ENCODE results near the gene TCHHL1.

TCHHL1 gene

DNA sequence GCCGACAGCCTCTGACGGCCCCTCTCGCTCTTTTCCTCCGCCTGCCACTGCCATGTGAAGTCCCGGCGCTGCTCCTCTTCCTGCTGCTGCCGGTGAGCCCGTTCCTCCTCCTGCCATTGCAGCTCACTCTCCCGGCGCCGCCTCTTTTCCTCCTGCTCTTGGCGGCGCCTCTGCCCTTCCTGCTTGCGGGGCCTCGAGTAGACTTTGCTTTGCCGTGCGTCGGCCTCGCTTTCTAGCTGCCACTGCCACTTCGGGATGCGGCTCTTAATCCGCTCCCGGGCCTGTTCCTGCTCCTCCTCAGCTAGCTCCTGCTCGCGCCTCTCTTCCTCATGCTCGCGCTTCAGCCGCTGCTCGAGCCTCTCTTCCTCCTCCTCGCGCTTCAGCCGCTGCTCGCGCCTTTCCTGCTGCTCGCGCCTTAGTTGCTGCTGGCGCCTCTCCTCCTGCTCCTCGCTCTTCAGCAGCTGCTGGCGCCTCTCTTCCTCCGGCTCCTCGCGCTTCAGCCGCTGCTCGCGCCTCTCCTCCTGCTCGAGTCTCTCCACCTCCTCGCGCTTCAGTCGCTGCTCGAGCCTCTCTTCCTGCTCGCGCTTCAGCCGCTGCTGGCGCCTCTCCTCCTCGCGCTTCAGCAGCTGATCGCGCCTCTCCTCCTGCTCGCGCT lies 22.1 kb upstream of the TCHHL1 start:
- Histone ChIP-seq H3K9me3 (ENCODE audit: control insufficient read depth, insufficient read depth, low read length) (peaks cover 12% of the 10 kb centered on the region), H3K27ac (ENCODE audit: low read depth, low read length) (no peak overlapping the region), H3K4me1 (ENCODE audit: control insufficient read depth, insufficient read depth, low read length) (peaks cover 8% of the 10 kb centered on the region), H3K27me3 (ENCODE audit: control insufficient read depth, insufficient read depth, low read length) (peaks cover 100% of the 10 kb centered on the region), H3K4me3 (ENCODE audit: low read depth, low read length) (peak overlapping the region; percentile 45; the same call in 1 of the 2 replicates), H3K9ac (ENCODE audit: low read depth, low read length) (no peak overlapping the region), H3K36me3 (ENCODE audit: control insufficient read depth, insufficient read depth, low read length) (no peaks in the 10 kb centered on the region)

DNA sequence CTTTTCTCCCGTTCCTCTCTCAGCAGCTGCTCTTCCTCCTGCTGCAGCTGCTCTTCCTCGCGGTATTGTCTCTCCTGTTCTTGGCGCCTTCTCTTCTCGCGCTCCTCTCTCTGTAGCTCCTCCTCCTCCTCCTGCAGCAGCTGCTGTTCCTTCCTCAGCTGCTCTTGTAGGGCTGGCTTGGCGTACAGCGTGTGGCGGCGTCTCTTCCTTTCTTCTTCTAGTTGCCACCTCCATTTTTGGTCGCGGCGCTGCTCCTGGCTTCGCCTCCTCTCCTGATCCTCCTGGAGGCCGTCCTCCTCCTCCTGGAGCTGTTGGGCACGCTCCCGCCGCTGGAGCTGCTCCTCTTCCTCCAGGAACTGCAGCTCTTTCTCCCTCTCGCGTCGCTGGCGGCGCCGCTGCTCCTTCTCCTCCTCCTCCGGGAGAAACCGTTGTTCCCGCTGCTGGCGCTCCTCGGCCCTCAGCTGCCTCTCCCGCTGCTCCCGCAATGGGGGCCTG lies 21.5 kb upstream of the TCHHL1 start:
- H3K4me3 ChIP-seq (ENCODE audit: low read depth, low read length) = peak overlapping the region; percentile 45; the same call in 1 of the 2 replicates
- no peak overlapping the region for H3K9ac ChIP-seq (ENCODE audit: low read depth, low read length)
- H3K27me3 ChIP-seq (ENCODE audit: control insufficient read depth, insufficient read depth, low read length) = peaks cover 100% of the 10 kb centered on the region
- peaks cover 12% of the 10 kb centered on the region for H3K9me3 ChIP-seq (ENCODE audit: control insufficient read depth, insufficient read depth, low read length)
- peaks cover 8% of the 10 kb centered on the region for H3K4me1 ChIP-seq (ENCODE audit: control insufficient read depth, insufficient read depth, low read length)
- H3K36me3 ChIP-seq (ENCODE audit: control insufficient read depth, insufficient read depth, low read length) = no peaks in the 10 kb centered on the region
- no peak overlapping the region for H3K27ac ChIP-seq (ENCODE audit: low read depth, low read length)

DNA sequence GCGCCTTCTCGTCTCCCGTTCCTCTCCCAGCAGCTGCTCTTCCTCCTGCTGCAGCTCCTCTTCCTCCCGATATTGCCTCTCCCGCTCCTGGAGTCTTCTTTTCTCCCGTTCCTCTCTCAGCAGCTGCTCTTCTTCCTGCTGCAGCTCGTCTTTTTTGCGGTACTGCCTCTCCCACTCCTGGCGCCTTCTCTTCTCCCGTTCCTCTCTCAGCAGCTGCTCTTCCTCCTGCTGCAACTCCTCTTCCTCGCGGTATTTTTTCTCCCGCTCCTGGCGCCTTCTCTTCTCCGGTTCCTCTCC lies 21.1 kb upstream of the TCHHL1 start:
- H3K27me3 ChIP-seq (ENCODE audit: control insufficient read depth, insufficient read depth, low read length) = peaks cover 100% of the 10 kb centered on the region
- no peak overlapping the region for H3K4me3 ChIP-seq (ENCODE audit: low read depth, low read length)
- H3K9me3 ChIP-seq (ENCODE audit: control insufficient read depth, insufficient read depth, low read length) = peaks cover 12% of the 10 kb centered on the region
- H3K27ac ChIP-seq (ENCODE audit: low read depth, low read length) = no peak overlapping the region
- peaks cover 8% of the 10 kb centered on the region for H3K4me1 ChIP-seq (ENCODE audit: control insufficient read depth, insufficient read depth, low read length)
- H3K9ac ChIP-seq (ENCODE audit: low read depth, low read length) = no peak overlapping the region
- no peaks in the 10 kb centered on the region for H3K36me3 ChIP-seq (ENCODE audit: control insufficient read depth, insufficient read depth, low read length)

DNA sequence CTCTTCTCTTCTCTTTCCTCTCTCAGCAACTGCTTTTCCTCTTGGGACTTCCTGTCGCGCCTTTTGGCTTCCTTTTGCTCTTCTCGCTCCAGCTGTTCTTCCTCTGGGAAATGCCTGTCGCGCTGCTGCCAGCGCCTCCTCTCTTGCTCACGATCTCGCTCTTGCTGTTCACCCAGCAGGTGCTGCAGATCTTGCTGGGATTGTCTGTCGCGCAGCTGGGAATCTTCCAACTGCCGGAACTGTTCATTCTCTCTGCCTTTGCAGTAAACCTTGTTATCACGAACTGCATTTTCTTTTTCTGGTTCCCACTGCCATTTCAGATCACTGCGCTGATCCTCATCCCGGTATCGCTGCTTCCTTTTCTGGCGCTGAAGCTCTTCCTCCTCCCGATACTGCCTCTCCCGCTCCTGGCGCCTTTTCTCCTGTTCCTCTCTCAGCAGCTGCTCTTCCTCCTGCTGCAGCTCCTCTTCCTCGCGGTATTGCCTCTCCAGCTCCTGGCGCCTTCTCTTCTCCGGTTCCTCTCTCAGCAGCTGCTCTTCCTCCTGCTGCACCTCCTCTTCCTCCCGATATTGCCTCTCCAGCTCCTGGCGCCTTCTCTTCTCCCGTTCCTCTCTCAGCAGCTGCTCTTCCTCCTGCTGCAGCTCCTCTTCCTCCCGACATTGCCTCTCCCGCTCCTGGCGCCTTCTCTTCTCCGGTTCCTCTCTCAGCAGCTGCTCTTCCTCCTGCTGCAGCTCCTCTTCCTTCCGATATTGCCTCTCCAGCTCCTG lies 20.6 kb upstream of the TCHHL1 start:
- no peak overlapping the region for H3K4me3 ChIP-seq (ENCODE audit: low read depth, low read length)
- no peak overlapping the region for H3K27ac ChIP-seq (ENCODE audit: low read depth, low read length)
- H3K9me3 ChIP-seq (ENCODE audit: control insufficient read depth, insufficient read depth, low read length) = peaks cover 12% of the 10 kb centered on the region
- H3K27me3 ChIP-seq (ENCODE audit: control insufficient read depth, insufficient read depth, low read length) = peaks cover 99% of the 10 kb centered on the region
- H3K9ac ChIP-seq (ENCODE audit: low read depth, low read length) = no peak overlapping the region
- H3K4me1 ChIP-seq (ENCODE audit: control insufficient read depth, insufficient read depth, low read length) = peaks cover 8% of the 10 kb centered on the region
- no peaks in the 10 kb centered on the region for H3K36me3 ChIP-seq (ENCODE audit: control insufficient read depth, insufficient read depth, low read length)

DNA sequence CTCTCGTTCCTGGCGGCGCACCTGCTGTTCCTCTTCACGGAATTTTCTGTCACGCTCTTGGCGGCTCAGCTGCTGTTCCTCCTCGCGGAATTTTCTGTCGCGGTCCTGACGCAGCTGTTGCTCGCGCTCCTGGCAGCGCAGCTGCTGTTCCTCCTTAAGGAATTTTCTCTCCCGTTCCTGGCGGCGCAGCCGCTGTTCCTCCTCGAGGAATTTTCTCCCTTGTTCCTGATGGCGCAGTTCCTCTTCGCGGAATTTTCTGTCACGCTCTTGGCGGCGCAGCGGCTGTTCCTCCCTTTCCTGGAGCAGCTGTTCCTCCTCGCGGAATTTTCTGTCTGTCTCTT lies 20.0 kb upstream of the TCHHL1 start:
- H3K4me1 ChIP-seq (ENCODE audit: control insufficient read depth, insufficient read depth, low read length) = peaks cover 8% of the 10 kb centered on the region
- H3K4me3 ChIP-seq (ENCODE audit: low read depth, low read length) = no peak overlapping the region
- peaks cover 99% of the 10 kb centered on the region for H3K27me3 ChIP-seq (ENCODE audit: control insufficient read depth, insufficient read depth, low read length)
- H3K27ac ChIP-seq (ENCODE audit: low read depth, low read length) = no peak overlapping the region
- H3K36me3 ChIP-seq (ENCODE audit: control insufficient read depth, insufficient read depth, low read length) = no peaks in the 10 kb centered on the region
- H3K9ac ChIP-seq (ENCODE audit: low read depth, low read length) = no peak overlapping the region
- peaks cover 12% of the 10 kb centered on the region for H3K9me3 ChIP-seq (ENCODE audit: control insufficient read depth, insufficient read depth, low read length)

DNA sequence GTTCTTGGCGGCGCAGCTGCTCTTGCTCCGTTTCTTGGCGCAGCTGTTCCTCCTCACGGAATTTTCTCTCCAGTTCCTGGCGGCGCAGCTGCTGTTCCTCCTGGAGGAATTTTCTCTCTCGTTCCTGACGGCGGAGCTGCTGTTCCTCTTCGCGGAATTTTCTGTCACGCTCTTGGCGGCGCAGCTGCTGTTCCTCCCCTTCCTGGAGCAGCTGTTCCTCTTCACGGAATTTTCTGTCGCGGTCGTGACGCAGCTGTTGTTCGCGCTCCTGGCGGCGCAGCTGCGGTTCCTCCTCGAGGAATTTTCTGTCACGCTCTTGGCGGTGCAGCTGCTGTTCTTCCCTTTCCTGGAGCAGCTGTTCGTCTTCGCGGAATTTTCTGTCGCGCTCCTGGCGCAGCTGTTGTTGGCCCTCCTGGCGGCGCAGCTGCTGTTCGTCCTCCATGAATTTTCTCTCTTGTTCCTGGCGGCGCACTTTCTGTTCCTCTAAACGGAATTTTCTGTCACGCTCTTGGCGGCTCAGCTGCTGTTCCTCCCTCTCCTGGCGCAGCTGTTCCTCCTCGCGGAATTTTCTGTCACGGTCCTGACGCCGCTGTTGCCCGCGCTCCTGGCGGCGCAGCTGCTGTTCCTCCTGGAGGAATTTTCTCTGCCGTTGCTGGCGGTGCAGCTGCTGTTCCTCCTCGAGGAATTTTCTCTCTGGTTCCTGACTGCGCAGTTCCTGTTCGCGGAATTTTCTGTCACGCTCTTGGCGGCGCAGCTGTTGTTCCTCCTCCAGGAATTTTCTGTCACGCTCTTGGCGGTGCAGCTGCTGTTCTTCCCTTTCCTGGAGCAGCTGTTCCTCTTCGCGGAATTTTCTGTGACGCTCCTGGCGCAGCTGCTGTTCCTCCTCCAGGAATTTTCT lies 19.4 kb upstream of the TCHHL1 start:
- Histone ChIP-seq H3K27me3 (ENCODE audit: control insufficient read depth, insufficient read depth, low read length) (peaks cover 98% of the 10 kb centered on the region), H3K9ac (ENCODE audit: low read depth, low read length) (no peak overlapping the region), H3K4me1 (ENCODE audit: control insufficient read depth, insufficient read depth, low read length) (peaks cover 7% of the 10 kb centered on the region), H3K9me3 (ENCODE audit: control insufficient read depth, insufficient read depth, low read length) (peaks cover 12% of the 10 kb centered on the region), H3K36me3 (ENCODE audit: control insufficient read depth, insufficient read depth, low read length) (no peaks in the 10 kb centered on the region), H3K27ac (ENCODE audit: low read depth, low read length) (no peak overlapping the region), H3K4me3 (ENCODE audit: low read depth, low read length) (peak overlapping the region; percentile 41; the same call in 1 of the 2 replicates)

DNA sequence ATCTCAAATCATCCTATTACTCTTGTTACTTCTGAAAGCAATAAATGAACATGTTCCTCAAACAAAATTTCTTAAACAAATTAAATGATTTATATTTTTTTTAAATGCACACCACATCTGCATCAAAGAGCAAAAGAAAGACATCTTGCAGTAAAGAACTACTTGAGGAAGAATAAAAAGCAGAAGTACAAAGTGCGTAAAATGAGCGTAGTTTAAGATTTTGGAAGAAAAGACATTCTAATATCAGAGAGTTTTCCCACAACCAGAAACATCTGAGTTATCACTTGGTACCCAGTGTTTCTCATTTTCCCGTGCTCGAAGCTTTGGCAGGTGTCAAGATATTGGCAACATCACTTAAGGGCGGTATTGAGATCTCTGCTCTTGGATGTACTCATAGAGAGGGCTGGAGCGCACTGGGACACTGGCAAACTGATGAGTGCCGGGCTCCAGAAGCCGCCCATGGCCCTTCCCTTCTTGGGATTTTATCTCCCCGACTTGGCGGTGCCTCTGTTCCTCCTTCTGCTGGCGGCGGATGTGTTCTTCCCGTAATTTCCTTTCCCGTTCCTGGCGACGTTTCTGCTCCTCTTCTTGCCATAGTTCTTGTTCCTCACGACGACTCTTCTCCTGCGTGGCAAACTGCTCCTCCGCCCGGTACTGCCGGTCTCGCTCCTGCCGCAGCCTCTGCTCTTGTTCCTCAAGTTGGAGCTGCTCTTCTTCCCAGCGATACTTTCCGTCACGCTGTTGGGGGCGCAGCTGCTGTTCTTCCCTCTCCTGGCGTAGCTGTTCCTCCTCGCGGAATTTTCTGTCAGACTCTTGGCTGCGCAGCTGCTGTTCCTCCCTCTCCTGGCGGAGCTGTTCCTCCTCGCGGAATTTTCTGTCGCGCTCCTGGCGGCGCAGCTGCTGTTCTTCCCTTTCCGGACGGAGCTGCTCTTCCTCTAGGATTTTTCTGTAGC lies 18.4 kb upstream of the TCHHL1 start:
- H3K27ac ChIP-seq (ENCODE audit: low read depth, low read length) = no peak overlapping the region
- H3K36me3 ChIP-seq (ENCODE audit: control insufficient read depth, insufficient read depth, low read length) = no peaks in the 10 kb centered on the region
- peaks cover 12% of the 10 kb centered on the region for H3K9me3 ChIP-seq (ENCODE audit: control insufficient read depth, insufficient read depth, low read length)
- no peaks in the 10 kb centered on the region for H3K4me1 ChIP-seq (ENCODE audit: control insufficient read depth, insufficient read depth, low read length)
- H3K9ac ChIP-seq (ENCODE audit: low read depth, low read length) = no peak overlapping the region
- peak overlapping the region; percentile 41; the same call in 1 of the 2 replicates for H3K4me3 ChIP-seq (ENCODE audit: low read depth, low read length)
- peaks cover 91% of the 10 kb centered on the region for H3K27me3 ChIP-seq (ENCODE audit: control insufficient read depth, insufficient read depth, low read length)

DNA sequence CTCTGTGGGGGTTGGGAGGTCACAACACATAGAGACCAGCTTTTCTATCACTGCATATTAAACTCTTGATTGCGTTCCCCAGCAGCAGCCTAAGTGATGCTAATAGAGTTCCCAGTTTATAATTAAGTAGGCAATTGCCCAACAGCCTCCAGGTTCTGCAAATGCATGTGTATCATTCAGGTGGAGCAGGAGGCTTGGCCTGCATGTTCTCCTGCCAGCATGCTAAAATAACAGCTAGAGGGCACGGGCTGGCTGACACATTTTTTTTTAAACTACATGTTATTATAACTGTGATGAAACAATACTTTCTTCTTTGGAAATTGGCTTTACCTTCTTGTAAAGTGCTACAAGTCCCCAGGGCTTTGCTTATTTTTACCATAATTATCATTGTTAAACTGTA lies 16.0 kb upstream of the TCHHL1 start:
- H3K4me3 ChIP-seq (ENCODE audit: low read depth, low read length) = no peak overlapping the region
- H3K9me3 ChIP-seq (ENCODE audit: control insufficient read depth, insufficient read depth, low read length) = peaks cover 12% of the 10 kb centered on the region; the same call in 1 of the 2 replicates
- H3K36me3 ChIP-seq (ENCODE audit: control insufficient read depth, insufficient read depth, low read length) = no peaks in the 10 kb centered on the region

DNA sequence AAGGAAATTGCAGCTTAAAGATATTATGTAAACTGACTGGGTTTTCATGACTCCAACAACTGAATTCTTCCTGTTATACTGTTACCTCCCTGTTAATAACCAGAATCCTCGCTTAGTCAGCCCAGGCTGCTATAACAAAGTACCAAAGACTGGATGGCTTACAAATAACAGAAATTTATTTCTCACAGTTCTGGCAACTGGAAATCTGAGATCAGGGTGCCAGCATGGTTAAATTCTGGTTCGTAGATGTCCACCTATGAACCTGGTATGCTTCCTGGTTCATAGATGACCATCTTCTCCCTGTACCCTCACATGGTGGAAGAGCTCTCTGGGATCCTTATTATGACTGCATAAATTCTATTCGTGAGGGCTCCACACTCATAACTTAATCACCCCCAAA lies 8.1 kb upstream of the TCHHL1 start:
- H3K27ac ChIP-seq (ENCODE audit: low read depth, low read length) = no peak overlapping the region
- H3K36me3 ChIP-seq (ENCODE audit: control insufficient read depth, insufficient read depth, low read length) = no peaks in the 10 kb centered on the region
- H3K4me3 ChIP-seq (ENCODE audit: low read depth, low read length) = no peak overlapping the region
- no peaks in the 10 kb centered on the region for H3K4me1 ChIP-seq (ENCODE audit: control insufficient read depth, insufficient read depth, low read length)
- H3K27me3 ChIP-seq (ENCODE audit: control insufficient read depth, insufficient read depth, low read length) = peaks cover 2% of the 10 kb centered on the region; the same call in 1 of the 2 replicates
- H3K9me3 ChIP-seq (ENCODE audit: control insufficient read depth, insufficient read depth, low read length) = peaks cover 4% of the 10 kb centered on the region; the same call in 1 of the 2 replicates
- H3K9ac ChIP-seq (ENCODE audit: low read depth, low read length) = no peak overlapping the region

More for the DNA sequence above, 16.0 kb upstream of the TCHHL1 start:
- H3K4me1 ChIP-seq (ENCODE audit: control insufficient read depth, insufficient read depth, low read length) = no peaks in the 10 kb centered on the region
- no peak overlapping the region for H3K27ac ChIP-seq (ENCODE audit: low read depth, low read length)
- peaks cover 72% of the 10 kb centered on the region for H3K27me3 ChIP-seq (ENCODE audit: control insufficient read depth, insufficient read depth, low read length)
- H3K9ac ChIP-seq (ENCODE audit: low read depth, low read length) = no peak overlapping the region

DNA sequence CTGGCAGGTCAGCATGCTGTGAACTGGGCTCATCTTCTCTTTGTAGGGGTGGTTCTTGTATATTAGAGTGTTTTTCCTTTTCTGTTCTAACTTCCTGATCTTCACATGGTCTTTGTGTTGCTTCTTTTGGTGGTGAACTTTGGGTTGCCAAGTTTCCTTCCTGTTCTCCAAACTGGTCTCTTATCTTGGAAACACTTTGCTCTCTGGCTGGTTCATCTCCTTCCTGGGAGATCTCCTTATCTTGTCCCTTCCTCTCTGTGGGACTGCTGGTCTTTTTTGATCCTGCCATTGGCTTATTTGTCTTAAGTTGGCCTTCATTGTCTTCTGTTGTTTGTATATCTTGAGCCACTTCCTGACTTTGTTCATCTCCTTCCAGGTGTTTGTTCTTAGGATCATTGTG lies 2.1 kb downstream of the TCHHL1 start:
- Histone ChIP-seq H3K36me3 (ENCODE audit: control insufficient read depth, insufficient read depth, low read length) (no peaks in the 10 kb centered on the region), H3K9ac (ENCODE audit: low read depth, low read length) (no peak overlapping the region), H3K4me1 (ENCODE audit: control insufficient read depth, insufficient read depth, low read length) (no peaks in the 10 kb centered on the region), H3K27me3 (ENCODE audit: control insufficient read depth, insufficient read depth, low read length) (no peaks in the 10 kb centered on the region), H3K9me3 (ENCODE audit: control insufficient read depth, insufficient read depth, low read length) (peaks cover 10% of the 10 kb centered on the region; the same call in 1 of the 2 replicates), H3K27ac (ENCODE audit: low read depth, low read length) (no peak overlapping the region), H3K4me3 (ENCODE audit: low read depth, low read length) (no peak overlapping the region)

All from HUES48 (cell line).